Activated naive CD4-positive, alpha-beta T cell treated with anti-CD3 and anti-CD28 coated beads, Interleukin-2, amount 50 U/mL, for 24 hours (primary cell): ENCODE results near the gene PPP2R2B.

ENCODE experiments used
- H3K27ac Mint-ChIP-seq: one replicate; pipeline ENCODE4 v1.8.0; 2021; ENCODE audit warnings: mild to moderate bottlenecking, mixed read lengths
- H3K27me3 Mint-ChIP-seq: one replicate; pipeline ENCODE4 v1.8.0; 2021; ENCODE audit warnings: mixed read lengths
- H3K36me3 Mint-ChIP-seq: one replicate; pipeline ENCODE4 v1.8.0; 2021; ENCODE audit warnings: mixed read lengths
- H3K4me1 Mint-ChIP-seq: one replicate; pipeline ENCODE4 v1.8.0; 2021; ENCODE audit warnings: mixed read lengths
- H3K4me3 Mint-ChIP-seq: one replicate; pipeline ENCODE4 v1.8.0; 2021; ENCODE audit warnings: mild to moderate bottlenecking, mixed read lengths
- H3K9me3 Mint-ChIP-seq: one replicate; pipeline ENCODE4 v1.8.0; 2021; ENCODE audit warnings: mixed read lengths

PPP2R2B gene

DNA sequence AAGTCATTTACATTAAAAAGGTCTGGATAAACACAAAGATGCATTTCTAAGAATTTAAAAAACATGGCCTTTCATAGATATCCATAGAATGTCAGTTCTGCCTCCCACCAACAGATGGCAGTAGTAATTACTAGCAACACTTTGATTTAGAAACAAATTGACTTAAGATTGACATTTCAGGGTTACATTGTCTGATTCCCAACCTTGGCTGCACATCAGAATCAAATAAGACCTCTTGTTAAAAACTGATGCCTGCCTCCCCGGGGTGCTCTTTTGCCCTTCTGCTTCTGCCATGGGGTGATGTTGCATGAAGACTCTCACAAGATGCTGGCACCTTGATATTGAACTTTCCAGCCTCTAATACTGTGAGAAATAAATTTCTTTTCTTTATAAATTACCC, 216.3 kb downstream of the PPP2R2B start:
- H3K27ac Mint-ChIP-seq: no peak overlapping the region
- no peaks in the 10 kb centered on the region for H3K36me3 Mint-ChIP-seq
- no peaks in the 10 kb centered on the region for H3K4me1 Mint-ChIP-seq
- no peak overlapping the region for H3K4me3 Mint-ChIP-seq
- no peaks in the 10 kb centered on the region for H3K27me3 Mint-ChIP-seq
- no peaks in the 10 kb centered on the region for H3K9me3 Mint-ChIP-seq

- Mint-ChIP-seq H3K9me3 (no peaks in the 10 kb centered on the region), H3K4me1 (no peaks in the 10 kb centered on the region), H3K27me3 (no peaks in the 10 kb centered on the region), H3K36me3 (no peaks in the 10 kb centered on the region), H3K4me3 (no peak overlapping the region), H3K27ac (no peak overlapping the region)
Measured at GRCh38 chr5:146660376-146660960, 218.1 kb downstream of the PPP2R2B start.

GRCh38 chr5:146659961-146660360, 218.6 kb downstream of the PPP2R2B start:
- no peak overlapping the region for H3K4me3 Mint-ChIP-seq
- no peak overlapping the region for H3K27ac Mint-ChIP-seq
- H3K4me1 Mint-ChIP-seq: no peaks in the 10 kb centered on the region
- H3K9me3 Mint-ChIP-seq: no peaks in the 10 kb centered on the region
- no peaks in the 10 kb centered on the region for H3K36me3 Mint-ChIP-seq
- no peaks in the 10 kb centered on the region for H3K27me3 Mint-ChIP-seq

- Mint-ChIP-seq H3K9me3 (no peaks in the 10 kb centered on the region), H3K4me1 (no peaks in the 10 kb centered on the region), H3K27ac (no peak overlapping the region), H3K36me3 (no peaks in the 10 kb centered on the region), H3K27me3 (no peaks in the 10 kb centered on the region), H3K4me3 (no peak overlapping the region)
Measured at GRCh38 chr5:146656703-146657102, 221.9 kb downstream of the PPP2R2B start.

DNA sequence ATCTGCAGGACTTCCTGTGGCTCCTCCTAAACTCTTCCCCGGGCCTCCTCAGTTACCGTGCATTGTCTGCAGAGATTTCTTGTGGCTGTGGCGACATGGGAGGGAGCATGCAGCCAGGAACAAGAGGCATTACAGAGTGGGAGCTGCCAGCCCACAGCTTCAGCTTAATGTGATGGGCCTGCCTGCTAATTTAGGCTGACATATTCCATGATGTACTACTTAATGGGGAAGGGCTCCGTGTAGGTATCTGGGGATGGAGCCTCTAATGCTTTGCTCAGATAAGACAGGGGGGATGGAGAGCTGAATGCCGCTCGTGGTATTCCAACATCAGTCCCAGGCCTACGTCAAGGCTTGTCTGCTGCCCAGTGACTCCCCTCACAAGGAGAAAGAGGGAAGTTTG, 225.0 kb downstream of the PPP2R2B start:
- no peaks in the 10 kb centered on the region for H3K9me3 Mint-ChIP-seq

GRCh38 chr5:146652547-146652946, 226.0 kb downstream of the PPP2R2B start:
- H3K36me3 Mint-ChIP-seq: no peaks in the 10 kb centered on the region
- H3K27ac Mint-ChIP-seq: no peak overlapping the region
- H3K4me3 Mint-ChIP-seq: no peak overlapping the region
- H3K27me3 Mint-ChIP-seq: no peaks in the 10 kb centered on the region
- no peaks in the 10 kb centered on the region for H3K9me3 Mint-ChIP-seq
- no peaks in the 10 kb centered on the region for H3K4me1 Mint-ChIP-seq

More for the DNA sequence above, 225.0 kb downstream of the PPP2R2B start:
- no peak overlapping the region for H3K27ac Mint-ChIP-seq
- no peaks in the 10 kb centered on the region for H3K36me3 Mint-ChIP-seq
- no peak overlapping the region for H3K4me3 Mint-ChIP-seq
- no peaks in the 10 kb centered on the region for H3K27me3 Mint-ChIP-seq
- no peaks in the 10 kb centered on the region for H3K4me1 Mint-ChIP-seq

DNA sequence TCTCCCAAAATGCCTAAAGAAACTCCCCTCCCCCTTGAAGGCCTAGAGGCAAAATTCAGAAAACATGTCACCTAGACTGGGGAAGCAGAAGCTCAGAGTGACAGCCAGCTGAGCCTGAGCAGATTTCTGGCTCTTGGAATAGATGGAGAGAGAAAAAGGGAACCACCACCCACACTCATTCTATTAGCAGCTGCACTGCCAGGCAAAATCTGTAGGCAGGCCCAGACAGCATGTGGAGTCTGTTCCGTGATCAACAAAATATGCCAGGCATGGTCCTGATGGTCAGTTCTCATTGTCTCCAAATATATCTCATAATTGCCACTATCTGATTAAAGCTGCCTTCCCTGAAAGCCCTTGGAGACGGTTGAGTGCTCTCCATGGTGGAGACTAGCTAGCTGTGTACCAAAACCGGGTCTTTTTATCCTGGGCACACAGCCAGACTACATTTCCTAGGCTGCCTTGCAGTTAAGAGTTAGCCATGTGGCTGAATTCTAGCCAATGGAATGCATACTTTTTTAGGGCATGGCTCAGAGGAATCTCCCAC, 230.8 kb downstream of the PPP2R2B start:
- Mint-ChIP-seq H3K4me1 (no peaks in the 10 kb centered on the region), H3K9me3 (no peaks in the 10 kb centered on the region), H3K27ac (no peak overlapping the region), H3K4me3 (no peak overlapping the region), H3K36me3 (no peaks in the 10 kb centered on the region), H3K27me3 (no peaks in the 10 kb centered on the region)

DNA sequence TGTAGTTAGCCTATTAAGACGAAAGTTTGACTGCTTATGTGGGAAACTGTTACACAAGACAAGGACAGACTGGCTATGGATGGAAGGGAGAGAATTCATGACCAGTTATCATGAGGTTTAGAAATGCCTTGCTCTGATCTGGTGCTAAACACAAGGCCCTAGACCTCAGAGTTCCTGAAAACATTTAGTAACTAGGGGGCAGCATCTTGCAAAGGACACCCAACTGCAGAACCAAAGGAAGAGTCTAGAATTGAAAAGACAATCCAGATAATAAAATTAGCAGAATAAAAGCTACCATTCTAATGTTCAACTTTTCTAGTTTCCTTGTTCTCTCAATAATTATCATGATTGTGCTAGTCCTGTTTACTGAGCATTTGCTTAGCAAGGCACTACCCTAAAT, 232.1 kb downstream of the PPP2R2B start:
- H3K27ac Mint-ChIP-seq: no peak overlapping the region
- no peaks in the 10 kb centered on the region for H3K36me3 Mint-ChIP-seq

GRCh38 chr5:146645342-146645741, 233.2 kb downstream of the PPP2R2B start:
- Mint-ChIP-seq H3K4me3 (no peak overlapping the region), H3K9me3 (no peaks in the 10 kb centered on the region), H3K27ac (no peak overlapping the region), H3K36me3 (no peaks in the 10 kb centered on the region), H3K27me3 (no peaks in the 10 kb centered on the region), H3K4me1 (no peaks in the 10 kb centered on the region)

More for the DNA sequence above, 232.1 kb downstream of the PPP2R2B start:
- Mint-ChIP-seq H3K9me3 (no peaks in the 10 kb centered on the region), H3K27me3 (no peaks in the 10 kb centered on the region), H3K4me1 (no peaks in the 10 kb centered on the region), H3K4me3 (no peak overlapping the region)

- no peaks in the 10 kb centered on the region for H3K9me3 Mint-ChIP-seq
- H3K36me3 Mint-ChIP-seq: no peaks in the 10 kb centered on the region
- H3K27ac Mint-ChIP-seq: no peak overlapping the region
- no peaks in the 10 kb centered on the region for H3K4me1 Mint-ChIP-seq
- no peaks in the 10 kb centered on the region for H3K27me3 Mint-ChIP-seq
- no peak overlapping the region for H3K4me3 Mint-ChIP-seq
Measured at GRCh38 chr5:146644831-146645230, 233.7 kb downstream of the PPP2R2B start.

GRCh38 chr5:146643776-146644175, 234.8 kb downstream of the PPP2R2B start:
- no peak overlapping the region for H3K27ac Mint-ChIP-seq
- H3K36me3 Mint-ChIP-seq: no peaks in the 10 kb centered on the region

GRCh38 chr5:146642410-146642809, 236.1 kb downstream of the PPP2R2B start:
- Mint-ChIP-seq H3K9me3 (no peaks in the 10 kb centered on the region), H3K27ac (no peak overlapping the region), H3K27me3 (no peaks in the 10 kb centered on the region), H3K36me3 (no peaks in the 10 kb centered on the region), H3K4me1 (no peaks in the 10 kb centered on the region), H3K4me3 (no peak overlapping the region)

More at GRCh38 chr5:146643776-146644175, 234.8 kb downstream of the PPP2R2B start:
- Mint-ChIP-seq H3K4me3 (no peak overlapping the region), H3K27me3 (no peaks in the 10 kb centered on the region), H3K9me3 (no peaks in the 10 kb centered on the region), H3K4me1 (no peaks in the 10 kb centered on the region)

- no peaks in the 10 kb centered on the region for H3K4me1 Mint-ChIP-seq
- H3K36me3 Mint-ChIP-seq: no peaks in the 10 kb centered on the region
- H3K27me3 Mint-ChIP-seq: no peaks in the 10 kb centered on the region
- no peak overlapping the region for H3K4me3 Mint-ChIP-seq
- H3K9me3 Mint-ChIP-seq: no peaks in the 10 kb centered on the region
- no peak overlapping the region for H3K27ac Mint-ChIP-seq
Measured at GRCh38 chr5:146641941-146642340, 236.6 kb downstream of the PPP2R2B start.

DNA sequence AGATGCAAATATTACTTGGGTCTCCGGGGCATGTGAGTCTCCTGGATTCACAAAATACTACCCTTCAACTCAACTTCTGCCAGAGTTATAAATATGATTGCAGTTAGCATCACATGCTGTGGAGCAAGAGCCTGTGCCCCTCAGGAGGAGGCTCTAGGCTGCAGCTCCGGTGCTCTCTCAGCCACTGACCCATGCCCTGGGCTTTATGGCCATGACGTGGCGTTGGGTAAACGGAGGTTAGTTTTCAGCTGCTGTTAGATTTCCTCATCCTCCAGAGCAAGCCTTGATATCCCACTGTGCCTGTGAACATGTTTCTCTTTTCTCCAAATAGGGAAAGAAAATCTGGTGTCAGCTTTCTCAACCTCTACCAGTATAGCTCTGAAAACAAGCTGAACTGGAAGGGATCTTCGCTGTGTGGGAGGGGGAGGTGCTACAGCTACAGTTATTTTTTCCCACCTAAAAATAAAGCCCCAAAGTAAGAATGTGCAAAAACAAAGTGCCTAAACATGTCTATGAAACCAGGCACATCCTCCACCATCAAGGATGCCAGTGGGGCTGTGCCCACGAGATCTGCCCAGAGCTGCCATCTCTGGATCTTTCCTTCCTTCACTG, 238.2 kb downstream of the PPP2R2B start:
- H3K36me3 Mint-ChIP-seq: no peaks in the 10 kb centered on the region
- H3K4me3 Mint-ChIP-seq: no peak overlapping the region

GRCh38 chr5:146635443-146635842, 243.1 kb downstream of the PPP2R2B start:
- Mint-ChIP-seq H3K9me3 (peaks cover 4% of the 10 kb centered on the region), H3K4me3 (no peak overlapping the region), H3K27ac (no peak overlapping the region), H3K27me3 (peaks cover 2% of the 10 kb centered on the region), H3K36me3 (no peaks in the 10 kb centered on the region), H3K4me1 (no peaks in the 10 kb centered on the region)

More for the DNA sequence above, 238.2 kb downstream of the PPP2R2B start:
- H3K27me3 Mint-ChIP-seq: no peaks in the 10 kb centered on the region
- no peaks in the 10 kb centered on the region for H3K9me3 Mint-ChIP-seq
- H3K27ac Mint-ChIP-seq: no peak overlapping the region
- H3K4me1 Mint-ChIP-seq: no peaks in the 10 kb centered on the region

- H3K27ac Mint-ChIP-seq: no peak overlapping the region
- no peaks in the 10 kb centered on the region for H3K4me1 Mint-ChIP-seq
- peaks cover 7% of the 10 kb centered on the region for H3K27me3 Mint-ChIP-seq
- H3K9me3 Mint-ChIP-seq: peaks cover 4% of the 10 kb centered on the region
- no peak overlapping the region for H3K4me3 Mint-ChIP-seq
- H3K36me3 Mint-ChIP-seq: no peaks in the 10 kb centered on the region
Measured at GRCh38 chr5:146633323-146633764, 245.2 kb downstream of the PPP2R2B start.
